Measurements from ENCODE around the gene VIM.

Gene VIM

GRCh38 chr10:17188644-17189172, 39.3 kb upstream of the VIM start:
- DNase-seq (ENCODE audit: low read depth): no peak
- H3K4me3 ChIP-seq (ENCODE audit: low read length): no peak overlapping the region
- no peak for TF ChIP-seq CTCF (IDR thresholded peaks at IDR 0.05; ENCODE audit: insufficient read depth, low read depth, low read length, missing control alignments)

- TF ChIP-seq CTCF (IDR thresholded peaks at IDR 0.05; ENCODE audit: insufficient read depth, low read depth, low read length, missing control alignments): no peak
- H3K4me3 ChIP-seq (ENCODE audit: low read length): no peak overlapping the region
- DNase-seq (ENCODE audit: low read depth): no peak
These were observed 37.4 kb upstream of the VIM start for GRCh38 chr10:17190602-17191001.

- H3K4me3 ChIP-seq (ENCODE audit: low read length): no peak overlapping the region
- no peak for DNase-seq (ENCODE audit: low read depth)
- TF ChIP-seq CTCF (IDR thresholded peaks at IDR 0.05; ENCODE audit: insufficient read depth, low read depth, low read length, missing control alignments): no peak
These were observed 33.0 kb upstream of the VIM start for GRCh38 chr10:17195083-17195482.

GRCh38 chr10:17196045-17196444, 32.0 kb upstream of the VIM start:
- no peak overlapping the region for H3K4me3 ChIP-seq (ENCODE audit: low read length)
- DNase-seq (ENCODE audit: low read depth): no peak

GRCh38 chr10:17196573-17196972, 31.5 kb upstream of the VIM start:
- DNase-seq (ENCODE audit: low read depth): no peak
- TF ChIP-seq CTCF (IDR thresholded peaks at IDR 0.05; ENCODE audit: insufficient read depth, low read depth, low read length, missing control alignments): no peak
- no peak overlapping the region for H3K4me3 ChIP-seq (ENCODE audit: low read length)

More at GRCh38 chr10:17196045-17196444, 32.0 kb upstream of the VIM start:
- TF ChIP-seq CTCF (IDR thresholded peaks at IDR 0.05; ENCODE audit: insufficient read depth, low read depth, low read length, missing control alignments): no peak

- TF ChIP-seq CTCF (IDR thresholded peaks at IDR 0.05; ENCODE audit: insufficient read depth, low read depth, low read length, missing control alignments): no peak
- no peak overlapping the region for H3K4me3 ChIP-seq (ENCODE audit: low read length)
- no peak for DNase-seq (ENCODE audit: low read depth)
These were observed 28.7 kb upstream of the VIM start for GRCh38 chr10:17199351-17199804.
